Left ventricle myocardium inferior (tissue), 1 donor: ENCODE results near the gene COX11. TPM values are rescaled to one million over a fixed set of nuclear protein-coding genes. Genes with fewer than 3 reads are reported as not detected.

Source experiments
- DNase-seq: peaks from one replicate; pipeline ENCODE4 v3.0.0-alpha.2; 2020
- H3K27ac ChIP-seq: fragments of 200-600 bp; replicated peaks from 2 replicates; pipeline ENCODE4 v1.8.0; 2021
- H3K27me3 ChIP-seq: fragments of 200-600 bp; 2 replicates; pipeline ENCODE4 v1.8.0; 2021; ENCODE audit warnings: low read depth
- H3K36me3 ChIP-seq: fragments of 200-600 bp; 2 replicates; pipeline ENCODE4 v1.8.0; 2021
- H3K4me1 ChIP-seq: fragments of 200-600 bp; 2 replicates; pipeline ENCODE4 v1.8.0; 2021
- H3K4me3 ChIP-seq: fragments of 200-600 bp; 2 replicates; pipeline ENCODE4 v1.8.0; 2021; ENCODE audit warnings: mild to moderate bottlenecking, moderate library complexity
- H3K9me3 ChIP-seq: fragments of 200-600 bp; replicated peaks from 2 replicates; pipeline ENCODE4 v1.8.0; 2021
- CTCF ChIP-seq: fragments of 200-600 bp; IDR thresholded peaks from 2 replicates; pipeline ENCODE4 v1.8.0; 2021; ENCODE audit warnings: antibody characterized with exemption, mild to moderate bottlenecking, borderline replicate concordance
- intact Hi-C: fragments of 100-400 bp; cut with micrococcal nuclease; formaldehyde crosslinking; loops from one replicate; pipeline ENCODE4 v1.11.0; 2022
- total RNA-seq: library from RNA; stranded (reverse); fragmentation: NEBNext Ultra II Directional; extraction: Animal tissue kit (Norgen Biotek cat#: 25700); gene quantifications from one replicate; pipeline ENCODE4 v1.2.1, GENCODE V29; 2021
- donor health status: DM: no; HTN: yes; CAD: no; lungs with severe emphysema.

The COX11 gene
- total RNA-seq, 1 donor from 2014 or later, result 66.8 TPM

GRCh38 chr17:54920819-54921218 lies 47.6 kb downstream of the COX11 start:
- Histone ChIP-seq H3K4me3 (no peak overlapping the region), H3K27ac (no peak overlapping the region), H3K4me1 (no peaks in the 10 kb centered on the region), H3K36me3 (peaks cover 24% of the 10 kb centered on the region), H3K9me3 (peaks cover 16% of the 10 kb centered on the region), H3K27me3 (no peaks in the 10 kb centered on the region)
- no peak for TF ChIP-seq CTCF
- no peak for DNase-seq
- intact Hi-C loops, result no loop called here

GRCh38 chr17:54919425-54919824 lies 49.0 kb downstream of the COX11 start:
- H3K27ac ChIP-seq, result no peak overlapping the region
- H3K9me3 ChIP-seq, result peaks cover 16% of the 10 kb centered on the region
- DNase-seq, result no peak
- no peak overlapping the region for H3K4me3 ChIP-seq
- no peak for TF ChIP-seq CTCF
- H3K4me1 ChIP-seq, result no peaks in the 10 kb centered on the region
- H3K36me3 ChIP-seq, result peaks cover 38% of the 10 kb centered on the region
- H3K27me3 ChIP-seq, result no peaks in the 10 kb centered on the region
- intact Hi-C loops, result no loop called here

GRCh38 chr17:54916721-54917120 lies 51.7 kb downstream of the COX11 start:
- intact Hi-C loops, result no loop called here
- TF ChIP-seq CTCF, result no peak

More at GRCh38 chr17:54916721-54917120, 51.7 kb downstream of the COX11 start:
- no peaks in the 10 kb centered on the region for H3K4me1 ChIP-seq
- no peak overlapping the region for H3K27ac ChIP-seq
- peaks cover 47% of the 10 kb centered on the region for H3K36me3 ChIP-seq
- H3K9me3 ChIP-seq, result peaks cover 16% of the 10 kb centered on the region
- H3K4me3 ChIP-seq, result no peak overlapping the region
- H3K27me3 ChIP-seq, result no peaks in the 10 kb centered on the region
- no peak for DNase-seq

Other genes with a start within 250 kb of the COX11 start
- gene TOM1L1, start 67.8 kb downstream of the COX11 start, total RNA-seq, result 9.0 TPM
- 4.7 TPM for gene STXBP4, start 111 bp upstream of the COX11 start, total RNA-seq